GM21737 (cell line): ENCODE measurements around the gene SPATA31D4.
"Not testable (repeated sequence)": the region's sequence is repeated elsewhere in the genome, so short reads cannot be mapped to it uniquely, and the experiment has no call there.

Experiments used
- ATAC-seq: cut with Tn5 transposase; IDR thresholded peaks from one replicate; pipeline ENCODE4 v1.9.1; 2021; ENCODE audit warnings: mild to moderate bottlenecking, moderate library complexity; ENCODE audit not compliant: unreplicated experiment

Gene SPATA31D4

DNA sequence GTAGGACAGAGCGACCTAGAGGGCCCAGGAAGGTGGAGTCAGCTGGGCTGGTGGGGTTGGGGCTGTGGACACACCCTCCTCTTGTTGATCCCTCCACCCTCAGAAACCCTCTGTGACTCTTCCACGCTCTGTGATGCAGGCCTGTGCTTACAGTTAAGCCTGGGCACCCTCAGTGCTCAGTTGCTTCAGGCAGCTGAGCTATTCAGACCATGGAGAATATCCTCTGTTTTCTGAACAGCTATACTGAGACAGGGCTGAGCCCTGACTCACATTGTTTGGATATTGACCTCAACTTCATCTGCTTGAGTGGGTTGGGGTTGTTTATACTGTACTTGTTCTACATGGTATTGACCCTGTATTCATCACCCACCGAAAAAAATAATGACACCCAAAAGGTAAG is at the start of gene SPATA31D4:
TSS of gene SPATA31D4 (plus strand) at position 124 of the 400 bp plus-strand sequence. CDS start at position 210, 86 bp downstream.
- ATAC-seq: not testable (repeated sequence)

DNA sequence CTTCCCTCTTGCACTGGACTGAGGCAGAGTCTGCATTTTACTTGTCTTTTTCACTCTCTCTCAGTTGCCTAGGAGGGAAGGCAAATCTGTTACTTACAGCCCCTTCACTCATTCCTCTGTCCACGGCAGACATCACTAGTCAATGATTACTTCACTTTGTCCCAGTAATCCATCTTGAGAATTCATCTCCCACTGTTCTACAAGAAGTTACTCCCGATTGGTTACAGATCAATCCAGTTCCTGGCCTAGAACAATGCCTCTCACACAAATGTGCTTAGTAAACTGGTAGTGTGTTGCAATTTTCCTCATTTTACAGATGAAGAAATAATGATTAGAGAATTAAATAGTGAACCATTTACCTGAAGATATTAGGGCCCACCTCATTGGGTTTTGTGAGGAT is 49.7 kb upstream of the SPATA31D4 start:
- ATAC-seq: no peak

DNA sequence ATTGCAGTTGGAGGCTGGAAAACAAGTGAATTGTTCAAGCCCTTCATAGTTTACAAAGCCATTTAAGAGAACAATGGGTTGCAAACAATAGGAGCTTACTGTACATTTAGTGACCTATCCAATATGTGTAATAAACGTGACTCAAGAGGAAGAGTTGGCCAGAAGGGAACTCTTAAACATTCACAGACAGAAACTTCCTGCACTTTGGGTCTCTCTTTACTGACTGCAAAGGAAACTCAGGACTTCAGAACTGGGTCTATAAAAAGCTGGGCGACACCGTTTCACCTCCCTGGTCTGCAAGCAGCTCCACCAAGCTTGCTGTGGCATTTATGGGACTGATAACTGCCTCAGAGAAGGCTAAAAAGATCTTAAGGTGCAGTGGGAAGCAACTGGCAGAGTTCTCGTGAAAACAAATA is 48.7 kb upstream of the SPATA31D4 start:
- ATAC-seq: no peak

DNA sequence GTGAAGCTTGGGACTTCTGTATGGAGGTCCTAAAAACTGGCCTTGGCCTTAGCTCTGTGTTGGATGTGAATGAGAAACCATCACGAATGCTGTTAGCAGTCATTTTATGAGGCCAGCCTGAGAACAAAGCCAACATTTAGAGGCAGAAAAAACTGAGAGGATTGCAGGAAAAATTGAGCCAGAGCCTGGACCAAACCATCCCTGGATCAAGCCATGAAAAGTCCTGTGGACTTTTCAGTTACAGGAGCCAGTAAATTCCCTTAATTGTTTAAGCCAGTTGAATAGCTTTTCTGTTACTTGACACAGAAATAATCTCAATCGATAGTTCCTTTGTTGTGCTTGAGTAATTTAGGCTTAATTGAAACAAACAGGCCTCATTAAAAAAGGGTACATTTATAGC is 42.6 kb upstream of the SPATA31D4 start:
- no peak for ATAC-seq

DNA sequence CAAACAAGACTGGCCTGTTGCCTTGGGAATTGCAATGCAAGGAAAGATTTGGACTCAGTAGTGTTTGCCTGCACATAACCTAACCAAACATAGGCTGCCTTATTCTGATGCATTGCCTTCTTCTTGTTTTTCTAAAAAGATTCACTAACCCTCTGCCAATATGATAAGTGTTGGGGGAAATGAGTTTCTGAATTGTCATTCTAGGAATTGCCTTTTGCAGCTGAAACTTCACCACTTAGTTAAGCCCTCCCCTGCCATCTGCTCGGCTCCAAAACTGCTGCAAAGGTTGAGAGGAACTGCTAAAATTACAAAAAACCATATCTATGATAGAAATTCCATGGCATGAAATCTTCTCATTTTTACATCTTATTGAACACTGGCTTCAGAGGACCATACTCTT is 41.6 kb upstream of the SPATA31D4 start:
- ATAC-seq: no peak

DNA sequence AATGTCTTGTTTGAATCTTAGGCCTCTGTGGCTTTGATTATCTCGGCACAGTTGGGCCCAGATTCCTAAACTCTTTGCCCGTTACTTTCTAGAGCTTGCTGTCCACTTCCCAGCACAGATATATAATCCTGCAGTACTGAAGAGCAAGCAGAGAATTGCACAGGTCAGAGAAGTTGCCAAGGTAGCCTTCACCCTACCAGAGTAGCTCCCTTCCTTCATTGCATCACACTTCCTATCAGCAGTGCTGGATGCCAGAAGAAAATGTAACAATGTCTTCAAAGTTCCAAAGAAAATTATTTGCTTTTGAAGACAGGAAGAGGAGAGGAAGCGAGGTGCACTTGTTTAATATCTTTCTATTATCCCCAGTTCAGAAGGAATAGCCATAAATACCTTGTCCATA is 38.1 kb upstream of the SPATA31D4 start:
- ATAC-seq: no peak

DNA sequence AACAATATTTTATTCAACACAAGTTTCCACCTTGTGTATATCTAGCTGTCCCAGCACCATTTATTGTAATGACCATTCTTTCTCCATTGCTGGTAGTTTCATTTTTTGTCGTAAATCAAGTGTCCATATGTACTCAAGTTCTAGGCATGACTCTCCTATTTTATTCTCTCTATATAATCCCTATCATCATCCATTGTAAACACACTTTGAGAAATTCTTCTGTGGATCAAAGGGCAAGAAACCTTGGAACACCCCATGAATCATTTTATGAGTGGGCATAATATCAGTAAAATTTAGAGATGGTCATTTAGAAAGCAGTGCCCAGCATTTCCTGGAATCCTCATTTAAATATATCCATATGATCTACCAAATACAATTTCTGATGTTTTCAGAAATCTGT is 35.8 kb upstream of the SPATA31D4 start:
- ATAC-seq: no peak

DNA sequence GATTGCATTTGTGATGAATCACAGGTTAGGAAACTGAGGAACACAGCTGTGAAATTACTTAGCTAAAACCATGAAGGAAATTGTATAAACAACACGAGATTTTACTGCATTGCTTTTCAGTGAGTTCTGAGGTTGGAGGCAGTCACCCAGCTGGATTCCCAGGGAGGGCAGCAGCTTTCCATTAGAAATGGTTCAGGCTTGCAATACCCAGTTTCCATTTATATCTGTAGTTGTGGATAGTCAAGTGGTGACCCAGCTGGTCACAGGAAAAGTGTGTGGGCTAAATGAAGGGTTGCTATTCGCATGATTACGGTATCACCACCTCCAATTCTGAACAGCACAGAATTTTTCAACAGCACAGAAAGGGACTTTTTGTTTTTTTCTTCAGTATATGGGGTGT is 34.3 kb upstream of the SPATA31D4 start:
- ATAC-seq: no peak

DNA sequence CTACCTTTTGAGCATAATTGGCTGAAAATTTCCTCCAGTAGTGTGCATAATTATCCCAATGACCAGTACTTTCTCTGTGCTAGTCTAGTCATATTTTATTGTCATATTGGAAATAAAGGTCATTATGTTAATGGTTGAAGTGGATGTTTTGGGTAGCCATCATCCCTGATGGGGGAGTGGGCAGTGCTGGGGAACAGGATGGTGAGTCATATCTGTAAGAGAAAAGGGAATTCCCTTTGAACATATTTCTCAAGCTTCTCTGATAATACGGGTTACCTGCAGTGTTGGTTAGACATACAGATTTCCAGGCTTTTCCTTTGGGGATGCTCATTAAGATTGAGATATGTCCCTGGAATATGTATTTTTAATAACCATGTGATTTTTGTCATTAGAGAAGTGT is 33.3 kb upstream of the SPATA31D4 start:
- no peak for ATAC-seq

DNA sequence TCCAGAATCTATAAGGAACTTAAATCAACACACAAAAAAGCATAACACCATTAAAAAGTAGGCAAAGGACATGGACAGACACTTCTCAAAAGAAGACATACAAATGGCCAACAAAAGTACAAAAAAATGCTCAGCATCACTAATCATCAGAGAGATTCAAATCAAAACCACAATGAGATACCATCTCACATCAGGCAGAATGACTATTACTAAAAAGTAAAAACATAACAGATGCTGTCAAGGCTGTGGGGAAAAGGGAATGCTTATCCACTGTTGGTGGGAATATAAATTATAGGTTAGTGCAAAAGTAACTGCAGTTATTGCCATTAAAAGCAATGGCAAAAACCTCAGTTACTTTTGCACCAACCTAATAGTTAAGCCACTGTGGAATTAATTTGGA is 32.2 kb upstream of the SPATA31D4 start:
- no peak for ATAC-seq

DNA sequence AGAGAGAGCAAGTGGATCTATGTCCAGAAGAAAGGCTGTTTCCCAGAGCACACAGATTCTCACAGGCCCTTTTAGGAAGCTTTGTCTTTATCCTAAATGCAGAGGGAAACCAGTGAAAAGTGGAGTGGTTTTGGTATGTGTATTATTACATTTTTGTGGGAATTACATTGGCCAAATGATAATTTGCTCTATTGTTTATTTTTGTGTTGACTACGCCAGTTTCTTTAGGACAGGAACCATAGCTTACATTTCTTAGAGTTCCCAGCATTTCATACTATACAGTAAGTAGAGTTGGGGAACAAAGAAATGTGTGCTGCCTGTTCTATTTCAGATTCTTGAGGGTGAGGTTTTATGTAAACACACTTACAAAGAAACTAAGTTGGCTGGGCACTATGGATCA is 29.4 kb upstream of the SPATA31D4 start:
- no peak for ATAC-seq

DNA sequence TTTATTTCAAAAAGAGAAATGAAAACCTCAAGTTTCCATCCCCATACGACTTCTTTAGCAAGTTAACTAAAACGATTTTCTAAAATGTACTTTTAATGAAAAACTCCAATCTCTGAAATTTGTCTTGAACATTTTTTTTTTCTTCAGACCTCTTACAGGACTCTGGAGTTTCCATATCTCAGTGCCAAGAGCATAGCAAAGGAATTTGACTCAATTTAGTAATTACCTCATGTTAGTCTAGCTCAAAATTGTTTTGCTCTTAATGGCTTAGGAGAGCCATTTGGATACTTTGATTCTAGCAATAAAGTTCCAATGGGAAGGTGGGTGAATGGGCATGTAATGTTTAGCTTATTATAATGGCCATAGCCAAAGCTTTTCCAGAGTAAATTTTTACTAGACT is 26.0 kb upstream of the SPATA31D4 start:
- no peak for ATAC-seq

DNA sequence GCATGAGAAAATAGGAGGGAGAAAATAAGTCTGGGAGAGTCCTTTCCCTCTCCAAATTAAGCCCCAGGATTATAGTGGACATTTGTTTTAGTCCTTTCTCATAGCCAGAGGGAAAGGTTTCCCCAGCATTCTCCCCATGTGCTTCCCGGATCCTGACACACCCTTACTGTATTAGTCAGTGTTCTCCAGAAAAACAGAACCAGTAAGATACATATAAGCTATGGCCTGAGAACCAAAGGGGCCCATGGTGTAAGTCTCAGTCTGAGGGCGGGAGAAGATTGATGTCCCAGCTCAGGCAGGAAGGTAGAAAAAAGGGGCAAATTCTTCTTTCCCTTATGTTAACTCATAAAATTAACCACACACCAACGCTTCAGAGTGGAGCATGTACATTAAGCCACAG is 25.6 kb upstream of the SPATA31D4 start:
- ATAC-seq: no peak

DNA sequence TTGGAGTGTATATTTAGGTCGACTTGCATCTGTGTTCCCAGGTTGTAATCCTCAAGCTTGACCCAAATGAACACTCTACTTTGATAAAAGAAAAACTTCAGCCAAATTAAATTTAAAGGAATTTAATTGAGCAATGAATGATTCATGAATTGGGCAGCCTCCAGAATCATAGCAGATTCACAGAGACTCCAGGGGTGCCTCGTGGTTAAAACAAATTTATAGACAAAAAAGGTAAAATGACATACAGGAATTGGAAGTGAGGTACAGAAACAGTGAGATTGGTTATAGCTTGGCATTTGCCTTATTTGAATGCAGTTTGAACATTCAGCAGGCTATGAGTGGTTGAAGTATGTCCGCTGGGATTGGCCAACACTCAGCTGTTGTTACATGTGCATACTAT is 21.6 kb upstream of the SPATA31D4 start:
- ATAC-seq: no peak

DNA sequence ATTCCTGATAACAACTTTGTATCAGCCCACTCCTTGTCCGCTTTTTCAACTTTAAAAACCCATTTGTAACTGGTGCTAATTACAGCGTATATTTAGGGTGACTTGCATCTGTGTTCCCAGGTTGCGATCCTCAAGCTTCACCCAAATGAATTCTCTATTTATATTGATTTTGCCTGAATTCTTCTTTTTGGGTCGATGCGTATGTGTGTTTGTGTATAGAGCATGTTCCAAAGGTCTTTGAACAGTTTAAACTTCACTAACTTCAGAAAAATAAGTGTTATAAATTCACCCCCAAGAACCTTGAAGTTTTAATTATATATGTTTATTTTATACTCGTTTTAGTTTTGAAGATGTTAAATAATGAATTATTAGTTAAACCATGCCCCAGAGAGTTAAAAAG is 16.1 kb upstream of the SPATA31D4 start:
- ATAC-seq: no peak

DNA sequence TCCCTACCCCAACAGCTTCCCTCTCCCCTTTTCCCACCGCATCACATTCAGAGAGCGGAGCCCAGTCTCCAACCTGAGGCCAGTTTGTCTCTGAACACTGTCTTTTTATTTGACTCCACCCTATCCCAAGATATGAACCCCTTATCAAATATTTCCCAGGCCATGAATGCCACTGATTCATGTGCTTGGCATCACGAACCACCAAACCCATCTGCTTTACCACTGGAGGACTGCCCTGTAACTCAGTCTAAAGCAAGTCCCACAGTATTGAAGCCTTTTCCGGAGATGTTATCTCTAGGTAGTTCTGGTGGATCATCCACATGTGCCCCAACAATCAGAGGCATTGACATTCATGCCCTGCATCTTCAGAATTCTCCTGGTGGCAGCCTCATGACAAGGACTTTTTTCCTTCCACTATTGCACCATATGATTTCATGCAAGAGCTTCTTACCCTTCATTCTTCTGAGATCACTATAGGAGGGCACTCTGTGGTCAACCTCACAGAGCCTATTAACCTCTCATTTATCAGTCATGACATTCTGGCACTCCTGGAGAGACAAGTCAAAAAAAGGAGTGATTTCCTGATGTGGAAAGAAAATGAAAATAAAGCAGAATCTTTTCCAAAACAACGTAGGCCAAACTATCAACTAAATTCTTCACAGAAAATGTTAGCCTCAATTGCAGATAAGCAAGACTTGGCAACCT is 12.3 kb upstream of the SPATA31D4 start:
- no peak for ATAC-seq

DNA sequence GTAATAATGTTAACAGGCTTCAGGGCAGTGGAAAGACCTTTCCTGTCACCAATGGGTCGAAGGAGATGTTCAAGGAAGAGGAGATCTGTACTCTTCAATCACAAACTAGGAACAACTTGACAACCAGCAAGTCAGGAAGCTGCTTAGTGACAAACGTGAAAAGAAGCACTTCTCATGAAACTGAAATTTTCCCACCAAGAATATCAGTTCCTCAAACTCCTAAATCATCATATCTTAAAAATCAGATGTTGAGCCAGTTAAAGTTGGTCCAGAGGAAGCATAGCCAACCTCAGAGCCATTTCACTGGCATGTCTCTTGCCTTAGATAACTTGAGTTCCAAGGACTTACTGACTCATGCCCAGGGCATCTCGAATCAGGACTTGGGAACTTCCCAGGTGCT is 9.7 kb upstream of the SPATA31D4 start:
- not testable (repeated sequence) for ATAC-seq

DNA sequence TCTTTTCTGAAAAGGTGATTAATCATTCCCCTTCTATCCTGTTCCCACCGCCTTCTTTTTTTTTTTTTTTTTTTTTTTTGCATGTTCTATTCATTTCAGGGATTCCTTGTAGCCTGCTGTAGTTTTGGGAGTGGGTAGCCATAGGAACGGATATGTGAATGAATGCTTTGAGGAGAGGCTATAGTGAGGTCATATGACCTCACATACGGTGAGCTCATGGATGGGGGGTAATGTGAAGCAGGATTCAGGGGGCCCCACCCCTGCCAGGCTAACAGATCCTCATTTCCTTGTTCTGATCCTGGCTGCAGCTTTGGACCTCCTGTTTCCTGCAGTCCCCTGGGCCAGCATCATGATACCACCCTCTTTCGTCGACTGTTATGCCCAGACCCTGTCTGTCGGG is 1.9 kb downstream of the SPATA31D4 start:
- ATAC-seq: not testable (repeated sequence)

DNA sequence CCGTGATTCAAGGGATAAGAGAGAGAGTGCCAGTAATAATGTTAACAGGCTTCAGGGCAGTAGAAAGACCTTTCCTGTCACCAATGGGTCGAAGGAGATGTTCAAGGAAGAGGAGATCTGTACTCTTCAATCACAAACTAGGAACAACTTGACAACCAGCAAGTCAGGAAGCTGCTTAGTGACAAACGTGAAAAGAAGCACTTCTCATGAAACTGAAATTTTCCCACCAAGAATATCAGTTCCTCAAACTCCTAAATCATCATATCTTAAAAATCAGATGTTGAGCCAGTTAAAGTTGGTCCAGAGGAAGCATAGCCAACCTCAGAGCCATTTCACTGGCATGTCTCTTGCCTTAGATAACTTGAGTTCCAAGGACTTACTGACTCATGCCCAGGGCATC is 5.3 kb downstream of the SPATA31D4 start:
- not testable (repeated sequence) for ATAC-seq

DNA sequence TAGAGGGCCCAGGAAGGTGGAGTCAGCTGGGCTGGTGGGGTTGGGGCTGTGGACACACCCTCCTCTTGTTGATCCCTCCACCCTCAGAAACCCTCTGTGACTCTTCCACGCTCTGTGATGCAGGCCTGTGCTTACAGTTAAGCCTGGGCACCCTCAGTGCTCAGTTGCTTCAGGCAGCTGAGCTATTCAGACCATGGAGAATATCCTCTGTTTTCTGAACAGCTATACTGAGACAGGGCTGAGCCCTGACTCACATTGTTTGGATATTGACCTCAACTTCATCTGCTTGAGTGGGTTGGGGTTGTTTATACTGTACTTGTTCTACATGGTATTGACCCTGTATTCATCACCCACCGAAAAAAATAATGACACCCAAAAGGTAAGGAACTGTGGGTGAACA is 15.2 kb downstream of the SPATA31D4 start, which contains the start of gene SPATA31D3:
TSS of gene SPATA31D3 (plus strand) at position 108 of the 400 bp plus-strand sequence. CDS start at position 194, 86 bp downstream.
- ATAC-seq: not testable (repeated sequence)

DNA sequence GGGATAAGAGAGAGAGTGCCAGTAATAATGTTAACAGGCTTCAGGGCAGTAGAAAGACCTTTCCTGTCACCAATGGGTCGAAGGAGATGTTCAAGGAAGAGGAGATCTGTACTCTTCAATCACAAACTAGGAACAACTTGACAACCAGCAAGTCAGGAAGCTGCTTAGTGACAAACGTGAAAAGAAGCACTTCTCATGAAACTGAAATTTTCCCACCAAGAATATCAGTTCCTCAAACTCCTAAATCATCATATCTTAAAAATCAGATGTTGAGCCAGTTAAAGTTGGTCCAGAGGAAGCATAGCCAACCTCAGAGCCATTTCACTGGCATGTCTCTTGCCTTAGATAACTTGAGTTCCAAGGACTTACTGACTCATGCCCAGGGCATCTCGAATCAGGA is 20.4 kb downstream of the SPATA31D4 start:
- not testable (repeated sequence) for ATAC-seq

DNA sequence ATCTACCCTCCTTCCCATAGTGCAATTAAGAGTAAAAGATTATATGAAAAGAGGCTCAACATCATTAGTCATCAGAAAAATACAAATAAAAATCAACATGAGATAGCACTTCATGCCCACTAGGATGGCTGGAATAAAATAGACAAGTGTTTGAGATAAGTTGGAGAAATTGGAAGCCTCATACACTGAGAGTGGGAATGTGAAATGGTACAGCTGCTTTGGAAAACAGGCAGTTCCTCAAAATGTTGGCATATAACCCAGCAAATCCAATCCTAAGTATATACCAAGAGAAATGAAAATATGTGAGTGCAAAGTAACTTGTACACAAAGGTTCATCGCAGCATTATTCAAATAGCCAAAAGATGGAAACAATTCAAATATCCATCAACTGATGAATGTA is 24.9 kb downstream of the SPATA31D4 start:
- ATAC-seq: no peak

DNA sequence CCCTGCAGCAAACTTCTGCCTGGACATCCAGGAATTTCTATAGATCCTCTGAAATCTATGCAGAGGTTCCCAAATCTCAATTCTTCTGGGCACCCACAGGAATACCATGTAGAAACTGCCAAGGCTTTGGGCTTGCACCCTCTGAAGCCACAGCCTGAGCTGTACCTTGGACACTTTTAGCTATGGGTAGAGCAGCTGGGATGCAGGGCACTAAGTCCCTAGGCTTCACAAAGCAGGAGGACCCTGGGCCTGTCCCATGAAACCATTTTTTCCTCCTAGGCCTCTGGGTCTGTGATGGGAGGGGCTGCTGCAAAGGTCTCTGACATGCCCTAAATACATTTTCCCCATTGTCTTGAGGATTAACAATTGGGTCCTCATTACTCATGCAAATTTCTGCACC is 27.4 kb downstream of the SPATA31D4 start:
- no peak for ATAC-seq
